ENCODE results near the gene DPEP1.
"Not testable (repeated sequence)": the region's sequence is repeated elsewhere in the genome, so short reads cannot be mapped to it uniquely, and the experiment has no call there.

DPEP1 gene

DNA sequence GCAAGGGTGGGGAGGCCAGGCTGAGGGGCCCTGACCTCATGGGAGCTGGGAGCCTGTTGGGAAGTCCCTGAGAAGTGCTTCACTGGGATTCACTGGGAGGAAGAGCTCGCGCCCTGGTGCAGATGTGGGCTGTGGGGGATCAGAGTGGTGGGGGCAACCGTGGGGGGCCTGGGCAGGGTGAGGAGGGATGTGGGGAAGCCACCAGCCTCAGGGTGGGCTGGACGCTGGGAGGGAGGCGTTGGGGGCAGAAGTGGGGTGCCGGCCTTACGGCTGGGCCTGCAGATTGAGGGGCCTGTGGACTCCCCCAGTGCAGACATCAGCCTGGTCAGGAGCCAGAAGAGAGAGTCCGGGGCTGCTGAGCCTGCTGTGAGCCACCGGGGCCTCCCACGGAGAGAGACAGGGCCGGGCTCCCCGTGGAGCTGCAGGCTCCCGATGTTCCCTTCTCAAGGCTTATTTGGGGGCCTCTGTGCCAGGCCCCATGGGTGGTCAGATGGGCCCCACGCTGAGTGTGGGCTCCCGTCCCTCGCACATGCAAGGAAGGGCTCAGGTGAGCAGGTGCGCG is 7.8 kb downstream of the DPEP1 start:
- no peak for DNase-seq

- DNase-seq, result no peak
Measured at GRCh38 chr16:89621698-89622409, 8.4 kb downstream of the DPEP1 start.

- no peak for DNase-seq
Measured at GRCh38 chr16:89623511-89624261, 10.2 kb downstream of the DPEP1 start.

DNA sequence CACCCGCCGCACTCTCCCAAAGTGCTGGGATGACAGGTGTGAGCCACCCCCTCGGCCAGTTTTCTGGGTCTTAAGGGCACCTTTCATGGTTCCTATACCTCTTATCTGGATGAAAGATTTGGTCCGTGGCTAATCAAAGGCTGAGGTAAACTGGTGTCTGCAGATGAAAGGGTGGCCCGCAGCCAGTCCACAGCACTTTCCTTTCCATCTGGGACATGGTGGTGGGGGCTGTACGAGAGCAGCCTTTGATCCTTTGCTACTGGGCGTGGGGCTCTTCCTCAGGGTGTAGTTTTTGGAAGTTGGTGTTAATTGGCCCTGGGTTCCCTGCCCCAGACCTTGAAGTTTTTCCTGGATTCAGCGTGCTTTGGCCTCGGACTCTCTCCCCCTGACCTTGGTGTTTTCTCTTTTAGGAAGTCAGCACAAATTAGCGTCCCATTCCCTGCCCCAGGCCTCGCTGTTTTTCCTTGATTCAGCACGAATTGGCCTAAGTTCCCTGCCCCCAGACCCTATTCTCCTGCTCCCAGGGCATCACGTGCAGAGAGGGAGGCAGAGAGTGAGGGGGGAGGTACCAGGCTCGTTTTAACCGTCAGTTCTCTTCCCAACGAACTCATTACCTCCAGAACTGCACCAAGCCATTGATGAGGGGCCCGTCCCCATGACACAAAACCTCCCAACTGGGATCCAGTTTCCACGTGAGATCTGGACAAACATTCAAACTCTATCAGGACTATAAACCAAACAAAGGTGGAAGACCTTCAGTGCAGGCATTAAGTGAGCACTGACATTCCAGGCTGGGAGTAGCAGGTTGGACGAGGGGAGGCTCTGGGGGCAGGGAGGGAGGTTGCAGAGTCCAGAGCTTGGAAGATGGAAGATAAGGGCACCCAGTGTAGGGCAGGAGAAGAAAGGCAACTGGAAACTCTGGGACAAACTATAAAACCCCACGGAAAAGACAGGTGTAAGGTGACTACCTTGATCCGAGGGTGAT is 11.6 kb downstream of the DPEP1 start:
- no peak for DNase-seq

GRCh38 chr16:89629827-89630610 is 16.6 kb downstream of the DPEP1 start:
- no peak for DNase-seq

- no peak for DNase-seq
Measured at GRCh38 chr16:89633064-89633631, 19.7 kb downstream of the DPEP1 start.

GRCh38 chr16:89634463-89635385 is 21.3 kb downstream of the DPEP1 start:
- not testable (repeated sequence) for DNase-seq

- DNase-seq, result no peak
Measured at GRCh38 chr16:89636663-89637062, 23.2 kb downstream of the DPEP1 start.

DNA sequence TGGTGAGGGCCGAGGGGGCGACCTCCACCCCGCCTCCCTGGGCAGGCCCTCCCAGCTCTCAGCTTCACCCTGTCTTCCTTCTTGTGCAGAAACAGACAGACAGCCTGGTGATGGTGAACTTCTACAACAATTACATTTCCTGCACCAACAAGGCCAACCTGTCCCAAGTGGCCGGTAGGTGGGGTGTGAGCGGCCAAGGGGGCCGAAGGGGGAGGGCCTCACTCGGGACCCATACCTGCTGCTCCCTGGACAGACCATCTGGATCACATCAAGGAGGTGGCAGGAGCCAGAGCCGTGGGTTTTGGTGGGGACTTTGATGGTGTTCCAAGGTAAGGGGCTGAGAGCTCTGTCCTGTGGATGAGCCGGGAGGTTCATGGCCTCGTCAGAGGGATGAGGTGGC is 23.9 kb downstream of the DPEP1 start:
- DNase-seq, result no peak

- no peak for DNase-seq
Measured at GRCh38 chr16:89638455-89638854, 25.0 kb downstream of the DPEP1 start.

DNA sequence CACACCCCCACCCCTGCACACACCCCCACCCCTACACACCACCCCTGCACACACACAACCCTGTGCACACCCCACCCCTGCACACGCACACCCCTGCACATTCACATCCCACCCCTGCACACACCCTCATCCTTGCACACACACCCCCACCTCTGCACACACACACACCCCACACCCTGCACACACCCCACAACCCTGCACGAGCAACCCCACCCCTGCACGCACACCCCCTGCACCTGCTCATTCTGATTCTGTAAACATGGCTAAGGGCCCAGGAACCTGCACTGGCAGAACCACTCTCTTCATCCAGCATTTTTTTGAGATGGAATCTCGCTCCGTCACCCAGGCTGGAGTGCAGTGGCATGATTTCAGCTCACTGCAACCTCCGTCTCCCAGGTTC is 25.9 kb downstream of the DPEP1 start:
- no peak for DNase-seq

DNA sequence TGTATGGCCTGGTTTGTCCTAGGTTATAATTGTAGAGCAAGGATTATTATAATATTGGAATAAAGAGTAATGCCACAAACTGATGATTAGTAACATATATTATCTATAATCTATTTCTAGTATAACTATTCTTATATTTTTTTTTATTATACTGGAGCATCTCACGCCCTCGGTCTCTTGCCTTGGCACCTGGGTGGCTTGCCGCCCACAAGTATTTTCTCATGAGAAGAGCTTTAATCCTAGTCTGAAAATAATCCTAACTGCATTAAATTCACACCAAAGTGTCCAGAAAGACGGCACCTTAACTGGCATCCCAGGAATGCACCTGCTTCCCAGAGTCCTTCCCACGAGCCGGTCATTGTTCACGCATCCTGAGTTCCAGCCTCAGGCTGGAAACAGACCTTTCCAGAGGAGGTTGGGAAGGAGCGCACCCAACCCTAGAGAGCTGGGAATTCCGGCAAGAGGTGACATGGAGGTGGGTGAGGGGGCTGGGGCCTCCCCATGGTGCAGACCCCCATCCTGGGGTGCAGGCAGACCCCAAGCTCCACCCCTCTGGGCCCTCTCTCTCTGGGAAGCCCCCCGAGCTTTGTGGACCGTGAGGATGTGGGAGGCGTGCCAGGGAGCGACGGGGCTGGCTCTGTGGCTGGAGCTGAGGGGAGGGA is 28.1 kb downstream of the DPEP1 start:
- no peak for DNase-seq

- no peak for DNase-seq
Measured at GRCh38 chr16:89642574-89642973, 29.1 kb downstream of the DPEP1 start.

GRCh38 chr16:89643769-89644300 is 30.4 kb downstream of the DPEP1 start:
- no peak for DNase-seq

- no peak for DNase-seq
Measured at GRCh38 chr16:89645122-89645521, 31.7 kb downstream of the DPEP1 start.

DNA sequence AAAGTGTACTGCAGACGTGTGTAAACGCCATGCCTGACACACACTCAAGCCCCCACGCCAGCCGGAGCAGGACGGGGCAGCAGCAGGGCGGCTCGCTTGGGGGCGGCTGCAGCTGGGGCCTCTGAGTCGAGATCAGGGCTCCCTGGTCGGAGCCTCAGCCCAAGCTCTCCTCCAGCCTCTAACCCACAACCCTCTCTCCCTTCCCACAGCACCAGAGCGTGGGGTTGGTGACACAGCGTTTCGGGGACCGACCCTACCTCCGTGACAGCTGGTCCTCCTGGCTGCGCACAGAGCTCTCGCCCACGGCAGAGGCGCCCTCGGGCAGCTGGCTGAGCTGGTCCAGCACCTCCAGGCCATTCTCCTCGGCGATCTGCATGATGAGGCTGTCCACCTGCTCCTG is 32.8 kb downstream of the DPEP1 start:
- DNase-seq, result no peak

GRCh38 chr16:89646906-89647305 is 33.5 kb downstream of the DPEP1 start:
- no peak for DNase-seq

GRCh38 chr16:89651584-89651983 is 38.1 kb downstream of the DPEP1 start:
- DNase-seq, result no peak

DNA sequence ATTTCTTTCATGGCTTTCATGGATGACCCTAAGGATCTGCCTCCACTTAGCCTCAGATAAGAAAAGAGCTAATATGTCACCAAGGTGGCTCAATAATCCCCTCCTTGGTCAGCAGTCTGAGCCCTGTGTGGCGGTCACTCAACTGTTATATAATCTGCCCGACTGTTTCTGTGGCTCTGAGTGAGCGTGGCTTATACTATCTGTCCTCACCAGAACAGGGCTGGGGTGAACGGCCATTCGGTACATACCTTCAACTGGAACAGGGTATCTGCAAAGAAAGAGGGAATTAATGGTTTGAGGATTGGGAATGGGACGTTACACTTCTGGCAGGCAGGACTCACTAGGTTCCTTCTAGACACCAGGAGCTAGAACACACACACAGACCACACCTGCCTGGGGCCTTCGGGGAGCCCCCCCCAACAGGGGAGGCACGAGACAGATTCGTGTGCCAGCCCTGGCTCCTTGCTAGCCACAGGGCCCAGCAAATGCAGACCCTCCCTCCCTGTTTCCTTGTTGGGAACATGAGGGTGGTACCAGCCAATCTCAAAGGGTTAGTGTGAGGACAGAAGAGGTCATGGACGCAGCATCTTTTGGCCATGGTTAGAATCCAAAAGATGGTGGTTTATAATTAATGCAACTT is 40.3 kb downstream of the DPEP1 start:
- DNase-seq, result no peak
